Loucy (cell line): ENCODE results near the gene PPIP5K2.

ENCODE experiments used
- EZH2phosphoT487 ChIP-seq: fragments of 200-600 bp; IDR thresholded peaks from 2 replicates; pipeline ENCODE4 v1.6.1; 2018; ENCODE audit warnings: antibody characterized with exemption, mild to moderate bottlenecking, moderate library complexity, borderline replicate concordance
- TF ChIP-seq, protein P1 (sequence below): fragments of 200-600 bp; sonication (generic); conservative IDR thresholded peaks from 2 replicates; pipeline ENCODE4 v1.5.1; 2014; ENCODE audit warnings: mild to moderate bottlenecking, antibody characterized with exemption, low read length

DNA sequence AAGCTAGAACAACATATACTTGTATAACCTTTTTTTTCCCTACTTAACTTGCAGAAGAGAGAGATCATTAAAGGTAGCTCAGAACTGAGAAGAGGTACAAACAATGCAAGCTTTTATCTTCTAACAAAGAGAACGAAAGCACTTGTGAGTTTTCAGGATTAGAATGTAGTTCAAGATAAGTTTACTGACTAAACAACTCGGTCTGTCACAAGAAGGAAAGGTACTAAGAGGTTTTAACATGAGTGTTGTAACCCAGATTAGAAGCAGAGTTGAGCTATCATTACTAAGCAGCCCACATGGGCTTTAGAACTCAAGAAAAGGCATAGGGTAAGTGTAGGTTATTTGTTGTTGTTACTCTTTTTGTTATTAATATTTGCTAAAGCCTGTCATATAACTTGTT is 25.4 kb upstream of the PPIP5K2 start:
- TF ChIP-seq, protein P1, sequence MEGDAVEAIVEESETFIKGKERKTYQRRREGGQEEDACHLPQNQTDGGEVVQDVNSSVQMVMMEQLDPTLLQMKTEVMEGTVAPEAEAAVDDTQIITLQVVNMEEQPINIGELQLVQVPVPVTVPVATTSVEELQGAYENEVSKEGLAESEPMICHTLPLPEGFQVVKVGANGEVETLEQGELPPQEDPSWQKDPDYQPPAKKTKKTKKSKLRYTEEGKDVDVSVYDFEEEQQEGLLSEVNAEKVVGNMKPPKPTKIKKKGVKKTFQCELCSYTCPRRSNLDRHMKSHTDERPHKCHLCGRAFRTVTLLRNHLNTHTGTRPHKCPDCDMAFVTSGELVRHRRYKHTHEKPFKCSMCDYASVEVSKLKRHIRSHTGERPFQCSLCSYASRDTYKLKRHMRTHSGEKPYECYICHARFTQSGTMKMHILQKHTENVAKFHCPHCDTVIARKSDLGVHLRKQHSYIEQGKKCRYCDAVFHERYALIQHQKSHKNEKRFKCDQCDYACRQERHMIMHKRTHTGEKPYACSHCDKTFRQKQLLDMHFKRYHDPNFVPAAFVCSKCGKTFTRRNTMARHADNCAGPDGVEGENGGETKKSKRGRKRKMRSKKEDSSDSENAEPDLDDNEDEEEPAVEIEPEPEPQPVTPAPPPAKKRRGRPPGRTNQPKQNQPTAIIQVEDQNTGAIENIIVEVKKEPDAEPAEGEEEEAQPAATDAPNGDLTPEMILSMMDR: no peak
- TF ChIP-seq EZH2phosphoT487: no peak
